GM12872 (cell line): Measurements from ENCODE around the gene SPRR1A.

ENCODE experiments used
- TF ChIP-seq, protein P1 (sequence below): IDR thresholded peaks from 3 replicates; pipeline ENCODE4 v1.5.1; 2011; ENCODE audit warnings: low read depth, mild to moderate bottlenecking, low read length, moderate library complexity; ENCODE audit not compliant: insufficient read depth

SPRR1A gene

DNA sequence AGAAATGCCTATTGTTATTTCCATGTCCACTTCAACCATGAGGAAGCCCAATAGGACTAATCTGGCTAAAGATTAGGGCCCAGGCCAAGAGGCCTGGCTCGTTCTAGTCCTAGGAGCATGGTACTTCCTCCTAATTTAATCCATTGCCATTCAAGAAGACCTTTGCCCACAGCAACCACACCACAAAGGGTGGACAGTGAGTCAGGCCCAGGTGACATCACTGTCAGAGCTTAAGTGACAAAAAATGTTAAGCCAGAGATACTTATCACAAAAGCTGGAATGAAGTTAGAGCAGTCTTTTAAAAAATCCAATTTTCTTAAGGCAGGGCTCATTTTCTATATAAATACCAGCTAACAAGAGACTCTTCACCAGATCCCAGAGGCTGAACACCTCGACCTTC, 17.5 kb downstream of the SPRR1A start, which contains the start of gene SPRR3:
Gene SPRR3, plus strand, starts transcription at position 368 of the 400 bp plus-strand sequence. CDS start 1,272 bp downstream, outside the sequence.
- TF ChIP-seq, protein P1, sequence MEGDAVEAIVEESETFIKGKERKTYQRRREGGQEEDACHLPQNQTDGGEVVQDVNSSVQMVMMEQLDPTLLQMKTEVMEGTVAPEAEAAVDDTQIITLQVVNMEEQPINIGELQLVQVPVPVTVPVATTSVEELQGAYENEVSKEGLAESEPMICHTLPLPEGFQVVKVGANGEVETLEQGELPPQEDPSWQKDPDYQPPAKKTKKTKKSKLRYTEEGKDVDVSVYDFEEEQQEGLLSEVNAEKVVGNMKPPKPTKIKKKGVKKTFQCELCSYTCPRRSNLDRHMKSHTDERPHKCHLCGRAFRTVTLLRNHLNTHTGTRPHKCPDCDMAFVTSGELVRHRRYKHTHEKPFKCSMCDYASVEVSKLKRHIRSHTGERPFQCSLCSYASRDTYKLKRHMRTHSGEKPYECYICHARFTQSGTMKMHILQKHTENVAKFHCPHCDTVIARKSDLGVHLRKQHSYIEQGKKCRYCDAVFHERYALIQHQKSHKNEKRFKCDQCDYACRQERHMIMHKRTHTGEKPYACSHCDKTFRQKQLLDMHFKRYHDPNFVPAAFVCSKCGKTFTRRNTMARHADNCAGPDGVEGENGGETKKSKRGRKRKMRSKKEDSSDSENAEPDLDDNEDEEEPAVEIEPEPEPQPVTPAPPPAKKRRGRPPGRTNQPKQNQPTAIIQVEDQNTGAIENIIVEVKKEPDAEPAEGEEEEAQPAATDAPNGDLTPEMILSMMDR, result no peak

DNA sequence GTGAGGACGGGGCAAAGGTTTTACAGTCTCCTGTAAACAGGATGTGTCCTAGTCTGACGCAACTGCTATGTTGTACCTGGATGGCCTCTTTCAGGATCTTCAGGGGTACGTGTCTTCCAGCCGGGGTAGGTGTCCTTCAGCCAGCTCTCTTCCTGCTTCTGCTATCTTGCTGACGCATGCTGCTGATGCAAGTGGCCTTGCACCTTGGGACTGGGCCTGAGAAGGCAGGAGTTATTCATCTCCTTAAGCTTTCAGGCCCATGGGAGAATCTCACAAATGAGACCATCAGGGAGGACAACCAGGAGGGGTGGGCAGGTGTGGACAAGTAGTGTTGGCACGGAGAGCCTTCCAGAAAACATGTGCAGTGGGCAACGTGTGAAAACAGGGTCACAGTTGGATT, 39.2 kb downstream of the SPRR1A start:
- TF ChIP-seq, protein P1, result no peak

GRCh38 chr1:153024413-153024812, 40.5 kb downstream of the SPRR1A start:
- TF ChIP-seq, protein P1, result no peak

GRCh38 chr1:153025797-153026196, 41.9 kb downstream of the SPRR1A start:
- TF ChIP-seq, protein P1, result no peak

GRCh38 chr1:153028766-153029165, 44.9 kb downstream of the SPRR1A start:
- TF ChIP-seq, protein P1, result no peak

- TF ChIP-seq, protein P1, result no peak
Measured at GRCh38 chr1:153030895-153031294, 47.0 kb downstream of the SPRR1A start, which contains the start of gene SPRR1B. SPRR1B (plus strand) TSS chr1:153031203; CDS start chr1:153032346, 1,143 bp downstream.

DNA sequence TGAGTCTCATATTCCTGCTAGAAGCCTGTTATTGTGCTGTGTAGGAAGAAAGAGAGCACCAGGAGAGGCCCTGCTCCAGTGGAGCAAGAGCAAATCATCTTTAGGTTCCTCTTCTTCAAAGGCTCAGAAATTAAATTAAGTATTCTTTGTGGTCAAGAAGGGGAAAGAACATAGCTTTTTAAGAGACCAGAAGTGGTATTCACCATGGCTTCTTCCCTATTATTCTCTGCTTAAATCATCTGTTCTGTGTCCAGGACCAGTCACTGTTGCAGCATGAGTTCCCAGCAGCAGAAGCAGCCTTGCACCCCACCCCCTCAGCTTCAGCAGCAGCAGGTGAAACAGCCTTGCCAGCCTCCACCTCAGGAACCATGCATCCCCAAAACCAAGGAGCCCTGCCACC, 48.2 kb downstream of the SPRR1A start:
- TF ChIP-seq, protein P1, result no peak

- TF ChIP-seq, protein P1, result peak; percentile 51; the same call in 2 of the 3 replicates
Measured at GRCh38 chr1:153032677-153033308, 48.9 kb downstream of the SPRR1A start.
